Fibroblast of lung (primary cell): ENCODE results near the gene SMAD5. TPM values are rescaled to one million over a fixed set of nuclear protein-coding genes. Genes with fewer than 3 reads are reported as not detected.

ENCODE experiments used
- DNase-seq, 2 donors: peaks; one replicate each; pipeline versions ENCODE4 v3.0.0 to v3.0.0-alpha.2; 2010; ENCODE audit warnings: low read depth in 2 of 2
- H2AFZ ChIP-seq: 2 replicates; pipeline ENCODE4 v1.5.1; 2012; ENCODE audit warnings: low read length, control low read depth, inconsistent platforms
- H3K27ac ChIP-seq: 2 replicates; pipeline ENCODE4 v1.5.1; 2011; ENCODE audit warnings: low read length, control low read depth; ENCODE audit not compliant: insufficient read depth
- H3K27me3 ChIP-seq: 2 replicates; pipeline ENCODE4 v1.5.1; 2011; ENCODE audit warnings: mild to moderate bottlenecking, low read length; ENCODE audit not compliant: control insufficient read depth, insufficient read depth
- H3K36me3 ChIP-seq: 2 replicates; pipeline ENCODE4 v1.5.1; 2011; ENCODE audit warnings: low read length; ENCODE audit not compliant: control insufficient read depth, insufficient read depth
- H3K4me1 ChIP-seq: 2 replicates; pipeline ENCODE4 v1.5.1; 2011; ENCODE audit warnings: low read length; ENCODE audit not compliant: control insufficient read depth, insufficient read depth; ENCODE audit errors: extremely low read depth
- H3K4me2 ChIP-seq: 2 replicates; pipeline ENCODE4 v1.5.1; 2011; ENCODE audit warnings: low read length, control low read depth; ENCODE audit not compliant: insufficient read depth; ENCODE audit errors: extremely low read depth
- H3K4me3 ChIP-seq, 4 experiments: fragments of 200-600 bp in 1 of 4; sonication (generic) in 1 of 4; replicated peaks in 1 of 4; 2 replicates each; pipeline ENCODE4 v1.5.1; 2011 to 2016; ENCODE audit warnings: low read length in 4 of 4, low read depth in 3 of 4, mild to moderate bottlenecking in 3 of 4, control low read depth in 2 of 4, inconsistent platforms in 1 of 4, mixed read lengths in 1 of 4; ENCODE audit not compliant: insufficient read depth in 1 of 4; ENCODE audit errors: control extremely low read depth in 1 of 4
- H3K79me2 ChIP-seq: 2 replicates; pipeline ENCODE4 v1.5.1; 2012; ENCODE audit warnings: mild to moderate bottlenecking, low read length, inconsistent platforms; ENCODE audit not compliant: control insufficient read depth, insufficient read depth
- H3K9ac ChIP-seq: 2 replicates; pipeline ENCODE4 v1.5.1; 2011; ENCODE audit warnings: mild to moderate bottlenecking, low read length, control low read depth; ENCODE audit not compliant: insufficient read depth
- H3K9me3 ChIP-seq: 2 replicates; pipeline ENCODE4 v1.5.1; 2012; ENCODE audit warnings: low read depth, low read length; ENCODE audit not compliant: control insufficient read depth, insufficient read depth
- H4K20me1 ChIP-seq: 2 replicates; pipeline ENCODE4 v1.5.1; 2011; ENCODE audit warnings: low read length; ENCODE audit not compliant: control insufficient read depth, insufficient read depth; ENCODE audit errors: extremely low read depth
- CTCF ChIP-seq, 2 donors: IDR thresholded peaks in 1 of 2; conservative IDR thresholded peaks in 1 of 2; 1 replicate in 1 of 2; 2 replicates in 1 of 2; pipeline ENCODE4 v1.5.1; 2011 to 2012; ENCODE audit warnings: low read length in 2 of 2, control low read depth in 1 of 2, inconsistent platforms in 1 of 2, low read depth in 1 of 2, mild to moderate bottlenecking in 1 of 2
- EZH2 ChIP-seq: IDR thresholded peaks from 2 replicates; pipeline ENCODE4 v1.5.1; 2012; ENCODE audit warnings: low read length, control low read depth, mild to moderate bottlenecking; ENCODE audit errors: missing control alignments
- polyA plus RNA-seq, 2 donors: library from polyadenylated mRNA; depleted of rRNA in 1 of 2; stranded (reverse) in 1 of 2; unstranded in 1 of 2; fragments of >200 nt; gene quantifications; 2 replicates each; pipeline ENCODE4 v1.2.1, GENCODE V29; 2011 to 2012; ENCODE audit warnings: missing spikeins in 1 of 2
- total RNA-seq: library from RNA; depleted of rRNA; stranded (reverse); fragments of >200 nt; gene quantifications from 2 replicates; pipeline ENCODE4 v1.2.1, GENCODE V29; 2014

SMAD5 gene
- total and polyA plus RNA-seq, 2 donors (not counting 1 experiment from before 2014, with no cell fraction given) = 44.3 to 128 TPM

DNA sequence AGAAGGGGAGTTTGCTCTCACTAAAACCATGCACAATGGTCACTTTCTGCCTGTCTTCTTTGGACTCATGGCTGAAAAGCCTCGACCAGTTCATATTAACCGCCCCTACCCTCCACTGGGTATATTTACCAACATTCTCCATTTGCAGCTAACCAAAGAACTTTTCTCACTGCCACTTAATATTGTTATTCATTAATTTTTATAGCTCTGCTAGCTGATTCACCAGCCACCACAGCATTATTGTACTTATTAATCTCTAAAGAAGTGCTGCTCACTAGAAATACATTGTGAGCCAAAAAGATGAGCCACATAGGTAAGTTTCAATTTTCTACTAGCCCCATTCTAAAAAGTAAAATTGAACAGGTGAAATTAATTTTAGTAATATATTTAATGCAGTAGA is 93.8 kb downstream of the SMAD5 start:
- Histone ChIP-seq H3K27me3 (no peaks in the 10 kb centered on the region), H3K79me2 (no peaks in the 10 kb centered on the region), H3K27ac (no peak overlapping the region), H3K4me1 (no peaks in the 10 kb centered on the region), H3K9ac (no peak overlapping the region), H3K4me2 (no peak overlapping the region), H3K4me3 (no peak overlapping the region), H2AFZ (no peak overlapping the region), H4K20me1 (no peaks in the 10 kb centered on the region), H3K36me3 (no peaks in the 10 kb centered on the region), H3K9me3 (no peaks in the 10 kb centered on the region)
- TF ChIP-seq CTCF (conservative IDR thresholded peaks at IDR 0.05 in 1 of 2, IDR thresholded peaks at IDR 0.05 in 1 of 2; ENCODE audit: low read depth in 1 of 2, low read length in 2 of 2) = no peak
- TF ChIP-seq EZH2 = no peak
- no peak for DNase-seq

DNA sequence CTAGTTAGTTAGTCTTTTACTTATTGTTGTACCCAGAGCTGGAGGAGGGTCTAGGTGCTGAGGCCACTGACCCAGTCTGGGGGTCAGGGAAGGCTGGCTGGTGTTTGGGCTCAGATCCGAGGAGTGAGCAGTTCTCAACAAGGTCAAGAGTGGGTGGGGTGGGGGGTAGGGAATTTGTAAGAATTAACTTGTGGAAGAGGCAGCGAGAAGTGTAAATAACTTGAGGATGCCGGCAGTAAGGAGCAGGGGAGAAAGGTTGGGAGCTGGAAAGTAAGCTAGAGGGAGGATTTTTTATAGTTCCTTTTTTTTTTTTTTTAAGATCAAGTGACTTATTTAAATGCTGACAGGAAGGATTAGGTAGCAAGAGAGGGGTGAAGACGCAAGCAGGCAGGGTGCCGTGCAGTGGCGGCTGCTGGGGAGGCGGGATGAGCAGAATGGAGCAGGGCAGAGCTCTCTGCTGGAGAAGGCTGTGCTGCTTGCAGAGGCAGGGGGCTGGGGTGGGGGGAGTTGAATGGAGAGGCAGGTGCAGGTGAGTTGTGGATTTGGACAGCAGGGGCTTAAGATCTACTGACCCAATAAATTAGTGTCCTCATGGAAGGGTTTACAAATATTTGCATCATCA is 95.6 kb downstream of the SMAD5 start:
- Histone ChIP-seq H3K36me3 (no peaks in the 10 kb centered on the region), H3K79me2 (no peaks in the 10 kb centered on the region), H3K27ac (no peak overlapping the region), H4K20me1 (no peaks in the 10 kb centered on the region), H3K9me3 (no peaks in the 10 kb centered on the region), H3K4me2 (no peak overlapping the region), H3K4me1 (no peaks in the 10 kb centered on the region), H2AFZ (no peak overlapping the region), H3K27me3 (no peaks in the 10 kb centered on the region), H3K4me3 (no peak overlapping the region), H3K9ac (no peak overlapping the region)
- no peak for TF ChIP-seq EZH2
- no peak for TF ChIP-seq CTCF (conservative IDR thresholded peaks at IDR 0.05 in 1 of 2, IDR thresholded peaks at IDR 0.05 in 1 of 2; ENCODE audit: low read depth in 1 of 2, low read length in 2 of 2)
- no peak for DNase-seq

- H3K9me3 ChIP-seq = no peaks in the 10 kb centered on the region
- H3K4me1 ChIP-seq = no peaks in the 10 kb centered on the region
- H4K20me1 ChIP-seq = no peaks in the 10 kb centered on the region
- no peaks in the 10 kb centered on the region for H3K79me2 ChIP-seq
- no peak for TF ChIP-seq CTCF (conservative IDR thresholded peaks at IDR 0.05 in 1 of 2, IDR thresholded peaks at IDR 0.05 in 1 of 2; ENCODE audit: low read depth in 1 of 2, low read length in 2 of 2)
- no peak for TF ChIP-seq EZH2
- no peak overlapping the region for H2AFZ ChIP-seq
- no peak overlapping the region for H3K9ac ChIP-seq
- no peak overlapping the region for H3K4me3 ChIP-seq
- no peak overlapping the region for H3K27ac ChIP-seq
- no peaks in the 10 kb centered on the region for H3K36me3 ChIP-seq
- H3K27me3 ChIP-seq = no peaks in the 10 kb centered on the region
- H3K4me2 ChIP-seq = no peak overlapping the region
- no peak for DNase-seq
Observed at GRCh38 chr5:136230176-136230575, 97.5 kb downstream of the SMAD5 start.
